Tibial nerve (tissue), 4 donors: ENCODE data around the gene GALE. TPM values are rescaled to one million over a fixed set of nuclear protein-coding genes. Genes with fewer than 3 reads are reported as not detected.
"Not testable (repeated sequence)": the region's sequence is repeated elsewhere in the genome, so short reads cannot be mapped to it uniquely, and the experiment has no call there.

ENCODE experiments used
- DNase-seq, 2 donors: peaks; one replicate each; pipeline ENCODE4 v3.0.0-alpha.2; 2019; ENCODE audit warnings: low spot score in 2 of 2
- H3K27ac ChIP-seq, 4 donors: fragments of 200-600 bp; sonication (generic) in 3 of 4; one replicate each; pipeline ENCODE4 v1.5.1; 2017 to 2019; ENCODE audit warnings: mild to moderate bottlenecking in 1 of 4
- H3K27me3 ChIP-seq, 2 donors: fragments of 200-600 bp; sonication (generic) in 1 of 2; one replicate each; pipeline versions ENCODE4 v1.5.1 to v1.6.0; 2017 to 2019
- H3K36me3 ChIP-seq, 3 donors: fragments of 200-600 bp; sonication (generic); one replicate each; pipeline ENCODE4 v1.5.1; 2018 to 2019
- H3K4me1 ChIP-seq, 4 donors: fragments of 200-600 bp; sonication (generic) in 3 of 4; one replicate each; pipeline ENCODE4 v1.5.1; 2017 to 2019
- H3K4me3 ChIP-seq, 4 donors: fragments of 200-600 bp; sonication (generic) in 3 of 4; one replicate each; pipeline ENCODE4 v1.5.1; 2017 to 2019; ENCODE audit warnings: mild to moderate bottlenecking in 1 of 4, moderate library complexity in 1 of 4
- H3K9me3 ChIP-seq, 4 donors: fragments of 200-600 bp; sonication (generic) in 3 of 4; one replicate each; pipeline ENCODE4 v1.5.1; 2017 to 2019
- EP300 ChIP-seq, 2 donors: sonication (generic); formaldehyde crosslinking; IDR thresholded peaks; one replicate each; pipeline ENCODE4 v1.6.1; 2017; ENCODE audit warnings: antibody characterized with exemption in 2 of 2, mild to moderate bottlenecking in 1 of 2
- POLR2A ChIP-seq, 2 donors: fragments of 450-650 bp; IDR thresholded peaks; one replicate each; pipeline ENCODE4 v1.6.1; 2017; ENCODE audit warnings: antibody characterized with exemption in 2 of 2, mild to moderate bottlenecking in 2 of 2, moderate library complexity in 2 of 2
- WGBS, 2 donors: methylation state at CpG; one replicate each; pipeline ENCODE4 v1.1.5; 2018; 5-methylcytosine and 5-hydroxymethylcytosine counted together
- total RNA-seq, 4 donors: library from RNA; depleted of rRNA; stranded (reverse); fragments of >200 nt; gene quantifications; one replicate each; pipeline ENCODE4 v1.1.0, GENCODE V29; 2016
- TF ChIP-seq, protein P1 (sequence below), 5 experiments: fragments of 200-600 bp in 3 of 5; fragments of 450-650 bp in 2 of 5; sonication (generic) in 3 of 5; IDR thresholded peaks; one replicate each; pipeline ENCODE4 v1.5.1; 2016 to 2019; ENCODE audit warnings: antibody characterized with exemption in 5 of 5, mild to moderate bottlenecking in 3 of 5, moderate library complexity in 2 of 5

GALE gene
- total RNA-seq, 4 donors from 2014 or later, result 12.6 to 21.6 (median 15.8) TPM

- Histone ChIP-seq H3K4me1 (peaks cover 0 to 15% (median 2%) of the 10 kb centered on the region in 4 donors), H3K27ac (no peak overlapping the region), H3K27me3 (no peaks in the 10 kb centered on the region), H3K36me3 (no peaks in the 10 kb centered on the region), H3K9me3 (no peaks in the 10 kb centered on the region), H3K4me3 (peak overlapping the region; percentile 4 to 44 (median 26))
- TF ChIP-seq POLR2A (IDR thresholded peaks at IDR 0.05), result no peak
- TF ChIP-seq, protein P1, sequence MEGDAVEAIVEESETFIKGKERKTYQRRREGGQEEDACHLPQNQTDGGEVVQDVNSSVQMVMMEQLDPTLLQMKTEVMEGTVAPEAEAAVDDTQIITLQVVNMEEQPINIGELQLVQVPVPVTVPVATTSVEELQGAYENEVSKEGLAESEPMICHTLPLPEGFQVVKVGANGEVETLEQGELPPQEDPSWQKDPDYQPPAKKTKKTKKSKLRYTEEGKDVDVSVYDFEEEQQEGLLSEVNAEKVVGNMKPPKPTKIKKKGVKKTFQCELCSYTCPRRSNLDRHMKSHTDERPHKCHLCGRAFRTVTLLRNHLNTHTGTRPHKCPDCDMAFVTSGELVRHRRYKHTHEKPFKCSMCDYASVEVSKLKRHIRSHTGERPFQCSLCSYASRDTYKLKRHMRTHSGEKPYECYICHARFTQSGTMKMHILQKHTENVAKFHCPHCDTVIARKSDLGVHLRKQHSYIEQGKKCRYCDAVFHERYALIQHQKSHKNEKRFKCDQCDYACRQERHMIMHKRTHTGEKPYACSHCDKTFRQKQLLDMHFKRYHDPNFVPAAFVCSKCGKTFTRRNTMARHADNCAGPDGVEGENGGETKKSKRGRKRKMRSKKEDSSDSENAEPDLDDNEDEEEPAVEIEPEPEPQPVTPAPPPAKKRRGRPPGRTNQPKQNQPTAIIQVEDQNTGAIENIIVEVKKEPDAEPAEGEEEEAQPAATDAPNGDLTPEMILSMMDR (IDR thresholded peaks at IDR 0.05), result no peak
- no peak for TF ChIP-seq EP300 (IDR thresholded peaks at IDR 0.05)
- peak; percentile 35 to 48 for DNase-seq
- whole genome bisulfite sequencing, 2 donors, result 0% methylated on average over 21 of the region's 21 CpGs
Observed at GRCh38 chr1:23838401-23838866, 37.9 kb upstream of the GALE start.

DNA sequence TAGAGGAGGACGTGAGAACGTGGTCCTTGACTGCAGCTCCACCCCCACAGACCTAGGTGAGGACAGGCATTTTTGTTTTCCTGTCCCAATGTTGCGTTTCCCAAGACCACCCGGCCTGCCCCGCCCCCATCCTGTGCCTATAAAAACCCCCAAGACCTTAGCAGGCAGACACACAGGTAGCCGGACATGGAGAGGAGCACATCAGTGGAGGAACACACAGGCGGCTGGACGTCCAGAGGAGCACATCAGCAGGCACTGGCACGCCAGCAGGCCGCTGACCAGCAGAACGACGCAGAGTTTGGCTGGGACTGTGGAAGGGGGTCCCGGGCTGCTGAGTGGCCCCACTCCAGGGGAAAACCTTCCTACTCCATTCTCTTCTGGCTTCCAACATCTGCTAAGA, 37.4 kb upstream of the GALE start:
- Histone ChIP-seq H3K4me1 (peaks cover 0 to 15% (median 2%) of the 10 kb centered on the region in 4 donors), H3K9me3 (no peaks in the 10 kb centered on the region), H3K4me3 (peak overlapping the region in 1 of 4 donors; percentile 44), H3K36me3 (no peaks in the 10 kb centered on the region), H3K27me3 (no peaks in the 10 kb centered on the region), H3K27ac (no peak overlapping the region)
- DNase-seq, result no peak
- 21 to 30% methylated on average over 13 of the region's 13 CpGs for WGBS, 2 donors
- TF ChIP-seq, protein P1 (IDR thresholded peaks at IDR 0.05), result no peak
- no peak for TF ChIP-seq EP300 (IDR thresholded peaks at IDR 0.05)
- no peak for TF ChIP-seq POLR2A (IDR thresholded peaks at IDR 0.05)

- Histone ChIP-seq H3K9me3 (no peaks in the 10 kb centered on the region), H3K4me3 (no peak overlapping the region), H3K27me3 (no peaks in the 10 kb centered on the region), H3K27ac (no peak overlapping the region), H3K4me1 (peaks cover 0 to 15% (median 2%) of the 10 kb centered on the region in 4 donors), H3K36me3 (no peaks in the 10 kb centered on the region)
- no peak for DNase-seq
- WGBS, 2 donors, result 74 to 78% methylated on average over 3 of the region's 3 CpGs
- TF ChIP-seq EP300 (IDR thresholded peaks at IDR 0.05) (no peak), POLR2A (IDR thresholded peaks at IDR 0.05) (no peak)
- TF ChIP-seq, protein P1 (IDR thresholded peaks at IDR 0.05), result no peak
Observed at GRCh38 chr1:23836037-23836436, 35.5 kb upstream of the GALE start.

DNA sequence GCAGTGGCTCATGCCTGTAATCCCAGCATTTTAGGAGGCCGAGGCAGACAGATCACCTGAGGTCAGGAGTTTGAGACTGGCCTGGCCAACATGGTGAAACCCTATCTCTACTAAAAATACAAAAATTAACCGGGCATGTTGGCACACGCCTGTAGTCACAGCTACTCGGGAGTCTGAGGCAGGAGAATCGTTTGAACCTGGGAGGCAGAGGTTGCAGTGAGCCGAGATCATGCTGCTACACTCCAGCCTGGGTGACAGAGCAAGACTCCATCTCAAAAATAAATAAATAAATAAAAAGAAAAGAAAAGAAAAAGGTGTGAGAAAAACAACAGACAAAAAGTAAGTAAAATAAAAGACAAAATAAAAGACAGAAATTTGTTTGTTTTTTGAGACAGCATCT, 33.6 kb upstream of the GALE start:
- not testable (repeated sequence) for H3K4me3 ChIP-seq, H3K27me3 ChIP-seq, H3K9me3 ChIP-seq, DNase-seq, H3K36me3 ChIP-seq, H3K27ac ChIP-seq
- WGBS, 2 donors, result 78 to 86% methylated on average over 6 of the region's 6 CpGs
- peaks cover 0 to 15% (median 2%) of the 10 kb centered on the region in 4 donors for H3K4me1 ChIP-seq

DNA sequence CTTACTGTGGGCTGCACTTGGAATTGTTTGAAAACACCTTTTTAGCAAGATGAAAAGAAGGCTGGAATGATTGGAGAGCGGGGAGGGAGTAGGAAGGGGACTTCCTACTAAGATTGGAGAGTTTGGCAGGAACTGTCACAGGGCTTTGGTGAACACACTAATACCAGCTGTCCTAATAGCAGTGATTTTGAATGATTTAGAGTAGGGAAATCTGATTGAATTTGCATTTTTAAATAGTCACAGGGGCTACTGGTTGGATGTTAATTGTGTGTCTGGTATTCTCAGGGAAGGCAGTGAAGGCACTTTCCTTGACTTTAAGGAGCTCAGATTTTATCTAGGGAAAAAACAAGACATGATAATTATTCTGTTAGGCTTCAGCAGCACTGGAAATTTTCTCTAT, 27.2 kb upstream of the GALE start:
- WGBS, 2 donors, result 77% methylated on average over 1 of the region's 1 CpG
- Histone ChIP-seq H3K36me3 (no peaks in the 10 kb centered on the region), H3K4me3 (no peak overlapping the region), H3K27ac (no peak overlapping the region), H3K4me1 (peaks cover 0 to 11% (median 6%) of the 10 kb centered on the region in 4 donors), H3K27me3 (no peaks in the 10 kb centered on the region), H3K9me3 (no peaks in the 10 kb centered on the region)
- no peak for DNase-seq
- TF ChIP-seq POLR2A (IDR thresholded peaks at IDR 0.05) (no peak), EP300 (IDR thresholded peaks at IDR 0.05) (no peak)
- TF ChIP-seq, protein P1 (IDR thresholded peaks at IDR 0.05), result no peak

DNA sequence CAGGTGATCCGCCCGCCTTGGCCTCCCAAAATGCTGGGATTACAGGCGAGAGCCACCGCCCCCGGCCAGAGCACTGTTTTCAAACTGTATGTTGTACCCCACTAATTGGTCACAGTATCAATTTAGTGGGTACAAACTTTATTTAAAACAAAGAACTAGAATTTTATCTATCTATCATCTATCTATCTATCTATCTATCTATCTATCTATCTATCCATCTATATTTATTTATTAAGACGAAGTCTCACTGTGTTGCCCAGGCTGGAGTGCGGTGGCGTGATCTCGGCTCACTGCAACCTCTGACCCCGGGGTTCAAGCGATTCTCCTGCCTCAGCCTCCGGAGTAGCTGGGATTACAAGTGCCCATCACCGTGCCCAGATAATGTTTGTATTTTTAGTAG, 26.0 kb upstream of the GALE start:
- H3K4me3 ChIP-seq, DNase-seq, H3K36me3 ChIP-seq, H3K27me3 ChIP-seq, H3K27ac ChIP-seq, H3K9me3 ChIP-seq: not testable (repeated sequence)
- H3K4me1 ChIP-seq, result peaks cover 0 to 11% (median 6%) of the 10 kb centered on the region in 4 donors
- 95 to 96% methylated on average over 13 of the region's 13 CpGs for WGBS, 2 donors
